ENCODE measurements around the gene NGB.

DNA sequence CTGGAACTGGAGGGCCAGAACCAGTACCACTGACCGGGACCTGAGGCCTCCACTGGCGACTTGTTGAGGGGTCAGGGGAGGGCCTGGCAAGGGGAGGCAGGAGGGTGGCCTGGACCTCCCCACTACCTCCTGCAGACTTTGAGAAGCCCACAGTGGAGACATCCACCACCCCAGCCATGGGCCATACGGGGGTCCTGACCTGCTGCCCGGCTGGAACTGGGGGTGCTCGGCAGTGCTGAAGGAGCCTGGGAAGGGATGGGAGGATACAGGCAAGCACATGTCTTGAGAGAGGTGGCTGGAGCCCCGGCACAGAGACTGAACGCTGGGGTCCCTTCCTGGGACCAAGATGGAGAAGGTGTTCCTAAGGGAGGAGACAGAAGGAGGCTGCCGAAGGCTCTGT is 14.3 kb downstream of the NGB start:
- TF ChIP-seq, protein P1, sequence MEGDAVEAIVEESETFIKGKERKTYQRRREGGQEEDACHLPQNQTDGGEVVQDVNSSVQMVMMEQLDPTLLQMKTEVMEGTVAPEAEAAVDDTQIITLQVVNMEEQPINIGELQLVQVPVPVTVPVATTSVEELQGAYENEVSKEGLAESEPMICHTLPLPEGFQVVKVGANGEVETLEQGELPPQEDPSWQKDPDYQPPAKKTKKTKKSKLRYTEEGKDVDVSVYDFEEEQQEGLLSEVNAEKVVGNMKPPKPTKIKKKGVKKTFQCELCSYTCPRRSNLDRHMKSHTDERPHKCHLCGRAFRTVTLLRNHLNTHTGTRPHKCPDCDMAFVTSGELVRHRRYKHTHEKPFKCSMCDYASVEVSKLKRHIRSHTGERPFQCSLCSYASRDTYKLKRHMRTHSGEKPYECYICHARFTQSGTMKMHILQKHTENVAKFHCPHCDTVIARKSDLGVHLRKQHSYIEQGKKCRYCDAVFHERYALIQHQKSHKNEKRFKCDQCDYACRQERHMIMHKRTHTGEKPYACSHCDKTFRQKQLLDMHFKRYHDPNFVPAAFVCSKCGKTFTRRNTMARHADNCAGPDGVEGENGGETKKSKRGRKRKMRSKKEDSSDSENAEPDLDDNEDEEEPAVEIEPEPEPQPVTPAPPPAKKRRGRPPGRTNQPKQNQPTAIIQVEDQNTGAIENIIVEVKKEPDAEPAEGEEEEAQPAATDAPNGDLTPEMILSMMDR (IDR thresholded peaks at IDR 0.05): no peak
- no peak for TF ChIP-seq EZH2 (IDR thresholded peaks at IDR 0.05; ENCODE audit: borderline replicate concordance, insufficient read depth, low read depth, low read length, poor library complexity, severe bottlenecking)

Data from B cell (primary cell).